Right atrium auricular region (tissue), 2 donors: Measurements from ENCODE around the gene SEMA3C. TPM values are rescaled to one million over a fixed set of nuclear protein-coding genes. Genes with fewer than 3 reads are reported as not detected.

Experiments
- DNase-seq: peaks from one replicate; pipeline ENCODE4 v3.0.0-alpha.2; 2019; ENCODE audit warnings: low spot score
- H3K27ac ChIP-seq, 2 donors: fragments of 200-600 bp; sonication (generic); 1 replicate in 1 of 2; 2 replicates in 1 of 2; pipeline ENCODE4 v1.5.1; 2016 to 2019
- H3K27me3 ChIP-seq, 2 donors: fragments of 200-600 bp; sonication (generic); one replicate each; pipeline versions ENCODE4 v1.5.1 to v1.6.0; 2017 to 2019
- H3K36me3 ChIP-seq: fragments of 200-600 bp; sonication (generic); one replicate; pipeline ENCODE4 v1.5.1; 2016
- H3K4me1 ChIP-seq, 2 donors: fragments of 200-600 bp; sonication (generic); one replicate each; pipeline versions ENCODE4 v1.5.1 to v1.6.0; 2017 to 2019
- H3K4me3 ChIP-seq, 2 donors: fragments of 200-600 bp; sonication (generic); 1 replicate in 1 of 2; 2 replicates in 1 of 2; pipeline ENCODE4 v1.5.1; 2017 to 2019; ENCODE audit warnings: mild to moderate bottlenecking in 1 of 2, moderate library complexity in 1 of 2
- H3K9me3 ChIP-seq, 2 donors: fragments of 200-600 bp; sonication (generic); one replicate each; pipeline ENCODE4 v1.5.1; 2019
- total RNA-seq, 2 donors: library from RNA; depleted of rRNA; stranded (reverse); fragments of >200 nt; gene quantifications; one replicate each; pipeline ENCODE4 v1.1.0, GENCODE V29; 2016
- TF ChIP-seq, protein P1 (sequence below), 2 donors: fragments of 200-600 bp; sonication (generic); IDR thresholded peaks; one replicate each; pipeline ENCODE4 v1.5.1; 2019; ENCODE audit warnings: antibody characterized with exemption in 2 of 2

Gene SEMA3C
- total RNA-seq, 2 donors from 2014 or later, result 58.3 to 61.6 TPM

DNA sequence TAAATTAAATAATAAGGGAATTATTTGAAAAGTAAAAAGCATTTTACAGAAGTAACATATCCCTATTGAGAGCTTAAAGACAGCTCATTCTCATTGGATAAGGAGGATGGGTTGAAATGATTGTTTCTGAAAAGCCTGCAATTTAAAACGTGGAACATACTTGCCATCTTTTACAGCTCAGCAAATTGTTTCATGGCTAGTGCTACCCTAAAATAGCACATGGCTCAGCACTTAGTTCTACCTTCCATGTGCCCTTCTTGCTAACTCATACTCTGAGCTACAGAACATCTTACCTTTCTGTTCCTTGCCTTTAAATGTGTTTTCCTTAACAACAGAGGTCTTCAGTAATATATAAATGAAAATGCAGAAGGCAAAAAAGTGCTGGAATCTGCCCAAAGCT, 8.6 kb downstream of the SEMA3C start:
- TF ChIP-seq, protein P1, sequence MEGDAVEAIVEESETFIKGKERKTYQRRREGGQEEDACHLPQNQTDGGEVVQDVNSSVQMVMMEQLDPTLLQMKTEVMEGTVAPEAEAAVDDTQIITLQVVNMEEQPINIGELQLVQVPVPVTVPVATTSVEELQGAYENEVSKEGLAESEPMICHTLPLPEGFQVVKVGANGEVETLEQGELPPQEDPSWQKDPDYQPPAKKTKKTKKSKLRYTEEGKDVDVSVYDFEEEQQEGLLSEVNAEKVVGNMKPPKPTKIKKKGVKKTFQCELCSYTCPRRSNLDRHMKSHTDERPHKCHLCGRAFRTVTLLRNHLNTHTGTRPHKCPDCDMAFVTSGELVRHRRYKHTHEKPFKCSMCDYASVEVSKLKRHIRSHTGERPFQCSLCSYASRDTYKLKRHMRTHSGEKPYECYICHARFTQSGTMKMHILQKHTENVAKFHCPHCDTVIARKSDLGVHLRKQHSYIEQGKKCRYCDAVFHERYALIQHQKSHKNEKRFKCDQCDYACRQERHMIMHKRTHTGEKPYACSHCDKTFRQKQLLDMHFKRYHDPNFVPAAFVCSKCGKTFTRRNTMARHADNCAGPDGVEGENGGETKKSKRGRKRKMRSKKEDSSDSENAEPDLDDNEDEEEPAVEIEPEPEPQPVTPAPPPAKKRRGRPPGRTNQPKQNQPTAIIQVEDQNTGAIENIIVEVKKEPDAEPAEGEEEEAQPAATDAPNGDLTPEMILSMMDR (IDR thresholded peaks at IDR 0.05), result no peak
- no peak overlapping the region for H3K27ac ChIP-seq

DNA sequence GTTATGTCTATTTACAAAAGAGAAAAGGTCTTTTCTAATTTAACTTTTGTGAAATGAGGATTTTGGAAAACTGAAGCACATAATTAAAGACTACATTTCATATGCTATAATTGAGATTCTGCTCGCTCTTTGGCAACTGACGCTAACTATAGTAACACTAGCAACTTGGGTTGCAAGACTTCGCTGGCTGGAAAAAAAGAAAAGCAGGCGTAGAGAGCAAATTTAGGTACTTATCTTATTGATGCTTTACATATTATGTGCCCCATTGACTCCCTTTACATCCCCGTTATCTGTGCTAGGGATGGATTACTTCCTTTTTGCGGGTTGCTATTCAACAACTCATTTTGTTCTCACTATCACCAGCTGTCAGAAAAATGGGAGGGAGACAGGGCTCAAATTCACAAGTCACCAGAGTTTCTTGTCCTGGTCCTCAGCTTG, 10.5 kb downstream of the SEMA3C start:
- peaks cover 0 to 18% of the 10 kb centered on the region in 2 donors for H3K4me1 ChIP-seq
- no peaks in the 10 kb centered on the region for H3K27me3 ChIP-seq
- H3K27ac ChIP-seq, result no peak overlapping the region
- H3K36me3 ChIP-seq, result no peaks in the 10 kb centered on the region
- peak overlapping the region; percentile 9 to 10 for H3K4me3 ChIP-seq
- DNase-seq, result no peak
- TF ChIP-seq, protein P1 (IDR thresholded peaks at IDR 0.05), result no peak
- H3K9me3 ChIP-seq, result no peaks in the 10 kb centered on the region

More for the DNA sequence above, 8.6 kb downstream of the SEMA3C start:
- Histone ChIP-seq H3K4me3 (no peak overlapping the region), H3K9me3 (no peaks in the 10 kb centered on the region), H3K27me3 (no peaks in the 10 kb centered on the region), H3K4me1 (peaks cover 0 to 18% of the 10 kb centered on the region in 2 donors), H3K36me3 (no peaks in the 10 kb centered on the region)
- no peak for DNase-seq

DNA sequence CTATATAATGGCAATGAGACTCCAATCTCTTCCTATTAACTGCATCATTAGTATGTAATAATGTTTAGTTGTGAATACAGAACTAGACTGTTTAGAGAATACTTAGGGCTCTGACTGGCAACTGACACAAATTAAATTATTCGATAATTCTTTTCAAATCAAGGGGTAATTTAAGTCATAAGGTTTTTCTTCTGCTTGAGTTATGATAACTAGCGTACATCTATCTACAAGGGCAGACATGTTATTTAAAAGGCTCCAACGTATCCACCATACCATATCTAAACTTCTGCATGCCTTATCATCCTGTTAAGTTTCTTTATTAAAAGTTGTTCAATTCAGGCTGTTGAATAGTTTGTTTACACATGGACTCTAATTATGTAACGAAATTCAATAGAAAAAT, 11.2 kb downstream of the SEMA3C start:
- no peaks in the 10 kb centered on the region for H3K27me3 ChIP-seq
- no peaks in the 10 kb centered on the region for H3K9me3 ChIP-seq
- no peak overlapping the region for H3K4me3 ChIP-seq
- H3K4me1 ChIP-seq, result peaks cover 0 to 18% of the 10 kb centered on the region in 2 donors
- no peak overlapping the region for H3K27ac ChIP-seq
- TF ChIP-seq, protein P1 (IDR thresholded peaks at IDR 0.05), result no peak
- DNase-seq, result no peak
- no peaks in the 10 kb centered on the region for H3K36me3 ChIP-seq

DNA sequence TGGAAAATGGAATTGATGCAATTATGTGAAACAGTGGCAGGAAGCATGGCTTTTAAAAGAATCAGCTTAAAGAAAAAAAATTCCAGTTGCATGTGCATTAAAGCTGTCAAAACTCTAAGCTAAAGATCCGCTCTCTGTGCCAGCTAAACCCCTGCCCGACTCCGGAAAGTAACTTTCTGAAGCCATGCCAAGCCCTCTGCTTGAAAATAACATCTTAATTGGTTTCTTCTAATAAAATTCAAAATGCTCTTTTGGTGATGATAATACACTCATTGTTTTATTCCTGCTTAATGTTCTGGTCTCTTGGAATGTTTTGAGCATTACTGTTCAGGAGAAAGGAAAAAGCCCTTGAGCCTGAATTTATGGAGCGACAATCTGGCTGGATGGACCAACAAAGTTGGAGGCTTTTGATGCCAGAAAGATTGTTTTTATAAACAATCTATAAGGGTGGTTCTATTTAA, 11.7 kb downstream of the SEMA3C start:
- H3K4me3 ChIP-seq, result no peak overlapping the region
- H3K36me3 ChIP-seq, result no peaks in the 10 kb centered on the region
- H3K9me3 ChIP-seq, result no peaks in the 10 kb centered on the region
- TF ChIP-seq, protein P1 (IDR thresholded peaks at IDR 0.05), result no peak
- no peak overlapping the region for H3K27ac ChIP-seq
- no peak for DNase-seq
- peaks cover 0 to 18% of the 10 kb centered on the region in 2 donors for H3K4me1 ChIP-seq
- no peaks in the 10 kb centered on the region for H3K27me3 ChIP-seq

DNA sequence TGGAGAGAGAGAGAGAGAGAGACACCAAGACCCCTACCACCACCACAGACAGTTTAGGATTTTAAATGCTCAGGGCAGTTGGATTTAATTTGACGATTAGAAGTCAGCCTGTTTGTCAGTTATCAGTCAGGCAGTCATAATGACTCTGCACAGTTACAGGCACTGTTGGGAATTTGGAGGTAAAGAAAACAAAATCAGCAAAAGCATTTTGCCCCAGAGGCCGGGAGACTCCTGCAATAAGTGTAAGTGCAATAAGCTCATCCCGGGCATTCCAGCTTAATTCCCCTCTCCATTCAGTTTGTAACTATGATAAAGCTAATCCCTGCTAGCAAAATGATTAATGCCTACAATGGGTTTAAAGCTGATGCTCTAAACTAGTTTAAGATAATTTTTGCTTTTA, 13.5 kb downstream of the SEMA3C start:
- TF ChIP-seq, protein P1 (IDR thresholded peaks at IDR 0.05), result no peak

DNA sequence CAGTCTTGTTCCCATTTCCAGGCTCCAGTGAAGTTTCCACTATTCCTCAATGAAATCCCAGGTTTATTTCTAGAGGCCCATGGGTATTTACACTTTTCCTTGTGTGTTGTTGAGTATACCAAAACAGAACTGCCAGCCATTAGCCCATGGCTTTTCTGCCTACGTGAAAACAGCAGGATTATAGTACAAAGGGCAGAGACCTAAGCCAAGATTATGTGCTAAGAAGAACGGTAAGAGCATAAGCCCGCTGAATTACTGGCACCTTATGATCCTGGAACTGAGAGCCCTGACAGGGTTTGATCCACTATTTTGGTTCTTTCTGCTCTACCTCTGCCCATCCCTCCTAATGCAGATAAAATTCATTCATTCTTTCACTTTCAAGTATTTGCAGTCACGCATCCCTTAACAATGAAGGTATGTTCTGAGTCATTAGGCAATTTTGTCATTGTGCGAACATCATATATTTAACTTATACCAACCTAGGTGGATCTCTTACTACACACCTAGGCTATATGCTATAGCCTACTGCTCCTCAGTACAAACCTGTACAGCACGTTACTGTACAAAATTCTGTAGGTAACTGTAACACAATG, 16.0 kb downstream of the SEMA3C start:
- Histone ChIP-seq H3K4me3 (no peak overlapping the region), H3K27me3 (no peaks in the 10 kb centered on the region), H3K27ac (no peak overlapping the region), H3K9me3 (no peaks in the 10 kb centered on the region), H3K4me1 (peaks cover 0 to 11% of the 10 kb centered on the region in 2 donors), H3K36me3 (no peaks in the 10 kb centered on the region)
- TF ChIP-seq, protein P1 (IDR thresholded peaks at IDR 0.05), result no peak
- DNase-seq, result no peak

More for the DNA sequence above, 13.5 kb downstream of the SEMA3C start:
- Histone ChIP-seq H3K27ac (no peak overlapping the region), H3K9me3 (no peaks in the 10 kb centered on the region), H3K4me1 (peaks cover 0 to 16% of the 10 kb centered on the region in 2 donors), H3K27me3 (no peaks in the 10 kb centered on the region), H3K4me3 (no peak overlapping the region), H3K36me3 (no peaks in the 10 kb centered on the region)
- DNase-seq, result no peak
